Mesothelial cell of epicardium (in vitro differentiated cells): Measurements from ENCODE around the gene MYO1E. TPM values are rescaled to one million over a fixed set of nuclear protein-coding genes. Genes with fewer than 3 reads are reported as not detected.

Experiments used
- DNase-seq, 2 experiments: peaks; one replicate each; pipeline ENCODE4 v3.0.0; 2021; ENCODE audit warnings: low spot score in 2 of 2; ENCODE audit not compliant: unreplicated experiment in 2 of 2
- H3K27ac Mint-ChIP-seq: 2 replicates; pipeline ENCODE4 v1.8.0; 2021; ENCODE audit warnings: mixed read lengths
- H3K27me3 Mint-ChIP-seq: 2 replicates; pipeline ENCODE4 v1.8.0; 2021; ENCODE audit warnings: low read depth, mixed read lengths
- H3K36me3 Mint-ChIP-seq: 2 replicates; pipeline ENCODE4 v1.8.0; 2021; ENCODE audit warnings: mixed read lengths
- H3K4me1 Mint-ChIP-seq: 2 replicates; pipeline ENCODE4 v1.8.0; 2021; ENCODE audit warnings: mixed read lengths
- H3K4me3 Mint-ChIP-seq: 2 replicates; pipeline ENCODE4 v1.8.0; 2021; ENCODE audit warnings: mild to moderate bottlenecking, moderate library complexity, mixed read lengths
- H3K9me3 Mint-ChIP-seq: 2 replicates; pipeline ENCODE4 v1.8.0; 2021; ENCODE audit warnings: mixed read lengths
- total RNA-seq: library from RNA; stranded (reverse); gene quantifications from 3 replicates; pipeline ENCODE4 v1.2.1, GENCODE V29; 2021
- TF ChIP-seq, protein P1 (sequence below): fragments of 200-600 bp; sonication (generic); IDR thresholded peaks from one replicate; pipeline ENCODE4 v1.5.0; 2021; ENCODE audit warnings: antibody characterized with exemption; ENCODE audit not compliant: unreplicated experiment

MYO1E gene
- total RNA-seq, 1 donor from 2014 or later, result 54.2 TPM

DNA sequence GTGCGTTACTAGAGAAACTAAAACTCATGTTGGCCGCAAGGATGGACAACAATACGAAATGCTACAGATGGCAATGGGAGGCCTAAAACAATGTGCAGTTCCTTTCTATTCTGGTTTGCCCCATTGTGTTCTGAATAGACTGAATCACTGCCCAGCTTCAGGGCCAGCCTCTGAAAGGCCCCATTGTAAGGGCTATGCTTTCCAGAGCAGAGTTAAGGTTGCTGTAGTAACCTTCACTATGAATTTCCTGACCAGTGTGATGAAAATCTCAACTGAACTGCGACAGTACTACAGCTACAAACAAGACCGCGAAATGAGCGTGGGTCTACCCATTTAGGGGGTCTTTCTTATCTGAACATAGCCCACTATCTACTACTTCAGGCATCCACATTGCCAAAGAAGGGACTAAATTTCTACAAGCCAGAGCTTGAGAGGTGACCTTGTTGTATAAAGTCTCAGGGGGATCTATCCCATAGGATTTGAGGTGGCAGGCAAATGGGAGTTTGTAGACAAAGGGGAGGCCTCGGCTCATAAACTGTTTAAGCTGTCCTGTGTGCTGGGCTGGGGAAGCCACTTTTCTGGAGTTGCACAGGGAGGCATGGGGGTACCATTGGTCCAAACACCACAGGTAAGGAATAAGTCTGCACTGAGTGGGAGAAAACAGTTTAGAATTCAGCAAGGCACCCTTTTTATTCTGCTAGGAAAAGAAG lies 80.1 kb downstream of the MYO1E start:
- Mint-ChIP-seq H3K4me1 (peaks cover 18% of the 10 kb centered on the region), H3K9me3 (no peaks in the 10 kb centered on the region), H3K36me3 (no peaks in the 10 kb centered on the region), H3K27me3 (no peaks in the 10 kb centered on the region), H3K27ac (no peak overlapping the region), H3K4me3 (no peak overlapping the region)
- no peak for DNase-seq
- TF ChIP-seq, protein P1, sequence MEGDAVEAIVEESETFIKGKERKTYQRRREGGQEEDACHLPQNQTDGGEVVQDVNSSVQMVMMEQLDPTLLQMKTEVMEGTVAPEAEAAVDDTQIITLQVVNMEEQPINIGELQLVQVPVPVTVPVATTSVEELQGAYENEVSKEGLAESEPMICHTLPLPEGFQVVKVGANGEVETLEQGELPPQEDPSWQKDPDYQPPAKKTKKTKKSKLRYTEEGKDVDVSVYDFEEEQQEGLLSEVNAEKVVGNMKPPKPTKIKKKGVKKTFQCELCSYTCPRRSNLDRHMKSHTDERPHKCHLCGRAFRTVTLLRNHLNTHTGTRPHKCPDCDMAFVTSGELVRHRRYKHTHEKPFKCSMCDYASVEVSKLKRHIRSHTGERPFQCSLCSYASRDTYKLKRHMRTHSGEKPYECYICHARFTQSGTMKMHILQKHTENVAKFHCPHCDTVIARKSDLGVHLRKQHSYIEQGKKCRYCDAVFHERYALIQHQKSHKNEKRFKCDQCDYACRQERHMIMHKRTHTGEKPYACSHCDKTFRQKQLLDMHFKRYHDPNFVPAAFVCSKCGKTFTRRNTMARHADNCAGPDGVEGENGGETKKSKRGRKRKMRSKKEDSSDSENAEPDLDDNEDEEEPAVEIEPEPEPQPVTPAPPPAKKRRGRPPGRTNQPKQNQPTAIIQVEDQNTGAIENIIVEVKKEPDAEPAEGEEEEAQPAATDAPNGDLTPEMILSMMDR, result no peak

GRCh38 chr15:59291213-59291549 lies 81.5 kb downstream of the MYO1E start:
- no peak for DNase-seq
- Mint-ChIP-seq H3K4me3 (no peak overlapping the region), H3K4me1 (peaks cover 18% of the 10 kb centered on the region), H3K27me3 (no peaks in the 10 kb centered on the region), H3K27ac (no peak overlapping the region), H3K9me3 (no peaks in the 10 kb centered on the region), H3K36me3 (no peaks in the 10 kb centered on the region)
- TF ChIP-seq, protein P1, result no peak

DNA sequence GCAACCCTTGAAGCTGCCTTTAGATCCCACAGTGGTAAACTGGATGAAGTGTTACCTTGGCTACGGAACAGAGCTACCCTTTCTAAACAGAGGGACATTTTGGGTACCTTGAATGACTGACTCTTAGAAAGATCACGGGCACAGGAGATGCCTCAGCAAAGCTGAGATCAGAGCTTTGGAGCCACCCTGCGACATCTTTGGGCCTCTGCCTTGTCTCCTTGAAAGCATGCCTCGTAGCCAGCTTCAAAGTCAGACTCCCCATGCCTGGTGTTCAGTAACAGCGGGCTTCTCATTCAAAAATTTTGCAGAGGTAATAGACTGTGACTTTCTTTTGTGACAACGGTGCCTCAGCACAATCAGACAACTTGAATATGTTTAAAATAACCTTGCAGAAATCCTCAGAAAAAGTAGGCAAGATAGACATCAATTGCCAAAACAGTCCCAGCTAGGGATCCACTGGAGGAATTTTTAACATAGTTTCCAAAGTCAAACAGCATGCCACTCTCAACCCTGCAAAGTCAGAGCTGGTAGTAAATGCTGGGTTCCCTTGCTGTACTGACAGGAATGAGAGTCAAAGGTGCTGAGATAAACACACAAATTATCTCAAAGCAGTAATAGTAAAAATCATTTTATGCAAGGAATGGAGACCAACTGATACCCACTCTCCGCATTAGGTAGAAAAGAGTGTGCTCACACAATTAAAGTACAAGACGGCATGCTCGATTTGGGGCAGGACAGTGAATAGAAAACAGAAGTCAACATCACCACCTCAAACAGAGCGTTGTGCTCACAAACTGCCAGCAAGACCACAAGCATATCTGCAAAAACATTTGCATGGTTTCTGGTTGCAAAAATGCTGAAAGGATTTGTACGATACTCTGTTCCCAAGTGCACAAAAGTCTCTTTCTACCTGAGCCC lies 82.1 kb downstream of the MYO1E start:
- H3K27ac Mint-ChIP-seq, result no peak overlapping the region
- DNase-seq, result no peak
- peaks cover 15% of the 10 kb centered on the region for H3K4me1 Mint-ChIP-seq
- H3K36me3 Mint-ChIP-seq, result no peaks in the 10 kb centered on the region
- H3K9me3 Mint-ChIP-seq, result no peaks in the 10 kb centered on the region
- no peaks in the 10 kb centered on the region for H3K27me3 Mint-ChIP-seq
- H3K4me3 Mint-ChIP-seq, result no peak overlapping the region
- TF ChIP-seq, protein P1, result no peak

GRCh38 chr15:59289574-59289973 lies 83.1 kb downstream of the MYO1E start:
- DNase-seq, result no peak
- Mint-ChIP-seq H3K4me1 (peaks cover 12% of the 10 kb centered on the region), H3K4me3 (no peak overlapping the region), H3K27me3 (no peaks in the 10 kb centered on the region), H3K9me3 (no peaks in the 10 kb centered on the region), H3K27ac (no peak overlapping the region), H3K36me3 (no peaks in the 10 kb centered on the region)
- TF ChIP-seq, protein P1, result no peak

DNA sequence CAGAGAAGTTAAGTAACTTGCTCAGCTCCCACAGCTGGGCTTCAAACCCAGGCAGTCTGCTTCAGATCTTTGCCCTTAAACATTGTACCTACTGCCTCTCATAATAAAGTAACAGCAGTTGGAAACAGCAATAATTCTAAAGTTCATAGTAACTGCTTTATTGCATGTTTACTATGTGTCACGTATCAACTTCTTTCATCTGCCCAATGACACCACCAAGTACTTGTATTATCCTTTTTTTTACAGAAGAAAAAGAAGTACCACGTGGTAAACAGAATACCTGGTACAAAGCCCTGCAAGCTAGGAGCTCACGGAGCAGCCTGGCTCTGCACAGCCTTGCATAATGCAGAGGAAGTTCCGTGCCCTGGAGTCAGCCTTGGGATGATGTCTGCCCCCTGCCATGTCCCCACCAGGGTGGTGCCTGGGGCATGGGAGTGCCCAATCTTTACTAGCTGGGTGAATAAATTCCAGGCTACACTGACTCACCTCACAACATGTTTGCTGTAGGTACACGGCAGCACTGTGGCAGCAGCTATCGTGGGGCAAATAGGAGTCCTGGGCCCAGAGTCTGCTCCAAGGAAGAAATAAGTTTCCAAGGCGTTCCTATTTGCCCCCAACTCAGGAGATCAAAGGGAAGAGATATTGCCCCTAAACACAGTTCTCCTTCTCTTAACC lies 88.8 kb downstream of the MYO1E start:
- H3K9me3 Mint-ChIP-seq, result no peaks in the 10 kb centered on the region
- TF ChIP-seq, protein P1, result no peak
- H3K36me3 Mint-ChIP-seq, result no peaks in the 10 kb centered on the region
- H3K4me1 Mint-ChIP-seq, result peaks cover 4% of the 10 kb centered on the region
- no peak overlapping the region for H3K4me3 Mint-ChIP-seq
- DNase-seq, result no peak
- no peak overlapping the region for H3K27ac Mint-ChIP-seq
- no peaks in the 10 kb centered on the region for H3K27me3 Mint-ChIP-seq
